Rectal smooth muscle tissue (tissue), 1 donor: ENCODE data around the gene SCFD2.

Experiments
- H3K27ac ChIP-seq: one replicate; pipeline ENCODE4 v1.7.0; 2013; ENCODE audit warnings: low read depth, low read length, inconsistent platforms
- H3K27me3 ChIP-seq: one replicate; pipeline ENCODE4 v1.7.0; 2013; ENCODE audit warnings: low read length; ENCODE audit not compliant: control insufficient read depth, insufficient read depth
- H3K36me3 ChIP-seq: one replicate; pipeline ENCODE4 v1.7.0; 2013; ENCODE audit warnings: low read length; ENCODE audit not compliant: control insufficient read depth, insufficient read depth
- H3K4me1 ChIP-seq: one replicate; pipeline ENCODE4 v1.7.0; 2013; ENCODE audit warnings: low read length; ENCODE audit not compliant: control insufficient read depth, insufficient read depth
- H3K4me3 ChIP-seq: one replicate; pipeline ENCODE4 v1.7.0; 2013; ENCODE audit warnings: low read length
- H3K9ac ChIP-seq: one replicate; pipeline ENCODE4 v1.7.0; 2013; ENCODE audit warnings: low read length

The SCFD2 gene

GRCh38 chr4:52852711-52853110, 513.1 kb downstream of the SCFD2 start:
- Histone ChIP-seq H3K36me3 (no peaks in the 10 kb centered on the region), H3K4me3 (no peak overlapping the region), H3K27me3 (no peaks in the 10 kb centered on the region), H3K27ac (no peak overlapping the region), H3K9ac (no peak overlapping the region), H3K4me1 (no peaks in the 10 kb centered on the region)

- Histone ChIP-seq H3K9ac (no peak overlapping the region), H3K4me1 (no peaks in the 10 kb centered on the region), H3K27me3 (no peaks in the 10 kb centered on the region), H3K27ac (no peak overlapping the region), H3K4me3 (no peak overlapping the region), H3K36me3 (no peaks in the 10 kb centered on the region)
Observed at GRCh38 chr4:52852041-52852440, 513.8 kb downstream of the SCFD2 start.

GRCh38 chr4:52850406-52851124, 515.3 kb downstream of the SCFD2 start:
- H3K4me3 ChIP-seq = no peak overlapping the region

GRCh38 chr4:52848254-52848653, 517.6 kb downstream of the SCFD2 start:
- Histone ChIP-seq H3K27me3 (no peaks in the 10 kb centered on the region), H3K9ac (no peak overlapping the region), H3K36me3 (no peaks in the 10 kb centered on the region), H3K27ac (no peak overlapping the region), H3K4me1 (no peaks in the 10 kb centered on the region), H3K4me3 (no peak overlapping the region)

More at GRCh38 chr4:52850406-52851124, 515.3 kb downstream of the SCFD2 start:
- Histone ChIP-seq H3K27ac (no peak overlapping the region), H3K9ac (no peak overlapping the region), H3K4me1 (no peaks in the 10 kb centered on the region), H3K27me3 (no peaks in the 10 kb centered on the region), H3K36me3 (no peaks in the 10 kb centered on the region)

GRCh38 chr4:52846502-52846901, 519.4 kb downstream of the SCFD2 start:
- H3K27ac ChIP-seq = no peak overlapping the region

GRCh38 chr4:52844596-52844995, 521.3 kb downstream of the SCFD2 start:
- no peak overlapping the region for H3K27ac ChIP-seq
- peaks cover 6% of the 10 kb centered on the region for H3K4me1 ChIP-seq

More at GRCh38 chr4:52846502-52846901, 519.4 kb downstream of the SCFD2 start:
- Histone ChIP-seq H3K36me3 (no peaks in the 10 kb centered on the region), H3K4me1 (peaks cover 4% of the 10 kb centered on the region), H3K4me3 (no peak overlapping the region), H3K27me3 (no peaks in the 10 kb centered on the region), H3K9ac (no peak overlapping the region)

GRCh38 chr4:52843958-52844357, 521.9 kb downstream of the SCFD2 start:
- peaks cover 6% of the 10 kb centered on the region for H3K4me1 ChIP-seq
- H3K36me3 ChIP-seq = no peaks in the 10 kb centered on the region

More at GRCh38 chr4:52844596-52844995, 521.3 kb downstream of the SCFD2 start:
- Histone ChIP-seq H3K27me3 (no peaks in the 10 kb centered on the region), H3K36me3 (no peaks in the 10 kb centered on the region), H3K9ac (no peak overlapping the region), H3K4me3 (no peak overlapping the region)

GRCh38 chr4:52843351-52843750, 522.5 kb downstream of the SCFD2 start:
- Histone ChIP-seq H3K4me1 (peaks cover 6% of the 10 kb centered on the region), H3K27me3 (no peaks in the 10 kb centered on the region), H3K27ac (no peak overlapping the region), H3K9ac (no peak overlapping the region), H3K36me3 (no peaks in the 10 kb centered on the region), H3K4me3 (no peak overlapping the region)

More at GRCh38 chr4:52843958-52844357, 521.9 kb downstream of the SCFD2 start:
- H3K27me3 ChIP-seq = no peaks in the 10 kb centered on the region
- H3K27ac ChIP-seq = no peak overlapping the region
- H3K4me3 ChIP-seq = no peak overlapping the region
- H3K9ac ChIP-seq = no peak overlapping the region

- H3K4me3 ChIP-seq = no peak overlapping the region
- no peaks in the 10 kb centered on the region for H3K27me3 ChIP-seq
- no peak overlapping the region for H3K27ac ChIP-seq
- peaks cover 6% of the 10 kb centered on the region for H3K4me1 ChIP-seq
- H3K9ac ChIP-seq = no peak overlapping the region
- H3K36me3 ChIP-seq = no peaks in the 10 kb centered on the region
Observed at GRCh38 chr4:52842792-52843191, 523.1 kb downstream of the SCFD2 start.

GRCh38 chr4:52841682-52842456, 524.0 kb downstream of the SCFD2 start:
- Histone ChIP-seq H3K4me1 (peaks cover 6% of the 10 kb centered on the region), H3K27ac (peak overlapping the region; percentile 12), H3K9ac (no peak overlapping the region)

GRCh38 chr4:52840531-52841370, 525.1 kb downstream of the SCFD2 start:
- Histone ChIP-seq H3K9ac (no peak overlapping the region), H3K27me3 (no peaks in the 10 kb centered on the region), H3K27ac (no peak overlapping the region), H3K36me3 (no peaks in the 10 kb centered on the region), H3K4me3 (no peak overlapping the region), H3K4me1 (peaks cover 6% of the 10 kb centered on the region)

More at GRCh38 chr4:52841682-52842456, 524.0 kb downstream of the SCFD2 start:
- Histone ChIP-seq H3K36me3 (no peaks in the 10 kb centered on the region), H3K27me3 (no peaks in the 10 kb centered on the region), H3K4me3 (no peak overlapping the region)
